Testis (tissue), 2 donors: ENCODE data around the gene NCAM1.

ENCODE experiments used
- POLR2A ChIP-seq: fragments of 450-650 bp; IDR thresholded peaks from one replicate; pipeline ENCODE4 v1.6.1; 2017; ENCODE audit warnings: antibody characterized with exemption, mild to moderate bottlenecking, moderate library complexity
- TF ChIP-seq, protein P1 (sequence below), 3 experiments: fragments of 450-650 bp in 2 of 3; fragments of 200-600 bp in 1 of 3; sonication (generic) in 1 of 3; IDR thresholded peaks; one replicate each; pipeline ENCODE4 v1.5.1; 2016 to 2019; ENCODE audit warnings: antibody characterized with exemption in 3 of 3, mild to moderate bottlenecking in 2 of 3, moderate library complexity in 1 of 3

DNA sequence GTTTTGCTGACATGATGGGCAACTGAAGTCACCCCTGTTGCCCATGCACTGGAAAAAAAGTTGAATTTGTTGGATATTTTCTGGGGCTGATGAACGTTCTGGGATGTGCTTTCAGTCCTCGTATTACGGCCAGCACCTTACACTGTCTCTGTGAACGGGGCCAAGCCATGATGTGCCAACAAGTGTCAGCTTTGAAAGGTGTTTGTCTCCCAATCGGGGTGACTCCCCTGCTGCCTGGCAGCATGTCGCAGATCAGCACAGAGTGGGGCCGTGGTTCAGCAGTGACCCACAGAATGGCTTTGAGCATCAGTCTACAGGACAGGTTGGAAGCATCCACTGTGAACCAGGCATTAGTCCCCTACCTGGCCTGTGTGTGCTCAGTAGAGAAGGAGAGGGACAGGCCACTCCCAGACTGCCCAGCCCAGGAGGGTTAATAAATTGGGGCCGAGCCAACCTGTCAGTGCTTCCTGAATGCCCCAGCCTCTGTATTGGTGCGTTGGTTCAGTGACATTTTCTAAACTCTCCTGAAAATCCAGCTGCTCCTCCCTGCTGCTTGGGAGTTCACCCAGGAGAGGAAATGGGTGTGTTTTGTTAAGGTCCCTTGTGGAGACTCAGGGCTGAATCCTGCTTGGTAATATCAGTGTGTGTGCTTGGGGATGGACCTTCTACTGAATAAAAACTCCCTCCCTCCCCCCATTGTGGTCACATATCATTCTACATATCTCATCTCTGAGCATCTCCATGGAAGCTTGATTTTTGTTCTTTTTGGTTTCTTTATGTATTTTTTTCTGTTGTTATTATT is 302.4 kb downstream of the NCAM1 start:
- TF ChIP-seq, protein P1, sequence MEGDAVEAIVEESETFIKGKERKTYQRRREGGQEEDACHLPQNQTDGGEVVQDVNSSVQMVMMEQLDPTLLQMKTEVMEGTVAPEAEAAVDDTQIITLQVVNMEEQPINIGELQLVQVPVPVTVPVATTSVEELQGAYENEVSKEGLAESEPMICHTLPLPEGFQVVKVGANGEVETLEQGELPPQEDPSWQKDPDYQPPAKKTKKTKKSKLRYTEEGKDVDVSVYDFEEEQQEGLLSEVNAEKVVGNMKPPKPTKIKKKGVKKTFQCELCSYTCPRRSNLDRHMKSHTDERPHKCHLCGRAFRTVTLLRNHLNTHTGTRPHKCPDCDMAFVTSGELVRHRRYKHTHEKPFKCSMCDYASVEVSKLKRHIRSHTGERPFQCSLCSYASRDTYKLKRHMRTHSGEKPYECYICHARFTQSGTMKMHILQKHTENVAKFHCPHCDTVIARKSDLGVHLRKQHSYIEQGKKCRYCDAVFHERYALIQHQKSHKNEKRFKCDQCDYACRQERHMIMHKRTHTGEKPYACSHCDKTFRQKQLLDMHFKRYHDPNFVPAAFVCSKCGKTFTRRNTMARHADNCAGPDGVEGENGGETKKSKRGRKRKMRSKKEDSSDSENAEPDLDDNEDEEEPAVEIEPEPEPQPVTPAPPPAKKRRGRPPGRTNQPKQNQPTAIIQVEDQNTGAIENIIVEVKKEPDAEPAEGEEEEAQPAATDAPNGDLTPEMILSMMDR (IDR thresholded peaks at IDR 0.05) = no peak
- no peak for TF ChIP-seq POLR2A
